GM18505 (cell line): ENCODE measurements around the gene ITPRIP.
A peak's percentile ranks its signal among the peaks of the same experiment; 100 is the strongest.

Experiments used
- ATAC-seq: cut with Tn5 transposase; IDR thresholded peaks from one replicate; pipeline ENCODE4 v1.9.1; 2021; ENCODE audit not compliant: unreplicated experiment
- POLR2A ChIP-seq: IDR thresholded peaks from 4 replicates; pipeline ENCODE4 v1.6.1; 2011; ENCODE audit warnings: borderline replicate concordance; ENCODE audit not compliant: insufficient read depth, insufficient read length; ENCODE audit errors: extremely low read depth

ITPRIP gene

GRCh38 chr10:104337985-104338735 is at the start of gene ITPRIP:
Gene ITPRIP, minus strand, starts transcription at chr10:104338465. Its CDS starts 22,414 bp downstream, at chr10:104316051.
- peak; percentile 89 for TF ChIP-seq POLR2A
- peak; percentile 67 for ATAC-seq

GRCh38 chr10:104387130-104387888 is 49.0 kb upstream of the ITPRIP start:
- TF ChIP-seq POLR2A, result no peak
- no peak for ATAC-seq

- TF ChIP-seq POLR2A, result no peak
- no peak for ATAC-seq
These were observed 42.1 kb upstream of the ITPRIP start for GRCh38 chr10:104380336-104380735.

GRCh38 chr10:104376784-104377300 is 38.6 kb upstream of the ITPRIP start:
- no peak for ATAC-seq
- no peak for TF ChIP-seq POLR2A

- TF ChIP-seq POLR2A, result no peak
- no peak for ATAC-seq
These were observed 36.3 kb upstream of the ITPRIP start for GRCh38 chr10:104374591-104374990.

- no peak for ATAC-seq
- no peak for TF ChIP-seq POLR2A
These were observed 33.5 kb upstream of the ITPRIP start for GRCh38 chr10:104371753-104372152.

- TF ChIP-seq POLR2A, result no peak
- ATAC-seq, result no peak
These were observed 30.1 kb upstream of the ITPRIP start for GRCh38 chr10:104368381-104368780.

- no peak for TF ChIP-seq POLR2A
- no peak for ATAC-seq
These were observed 29.6 kb upstream of the ITPRIP start for GRCh38 chr10:104367904-104368303.

GRCh38 chr10:104359811-104360210 is 21.5 kb upstream of the ITPRIP start:
- no peak for TF ChIP-seq POLR2A
- ATAC-seq, result no peak

- peak; percentile 64 for ATAC-seq
- no peak for TF ChIP-seq POLR2A
These were observed 15.2 kb upstream of the ITPRIP start, which contains the start of gene CFAP58 for GRCh38 chr10:104353325-104354048. Gene CFAP58, plus strand, starts transcription at chr10:104353833. Its CDS starts 65 bp downstream, at chr10:104353898.

GRCh38 chr10:104351919-104352318 is 13.7 kb upstream of the ITPRIP start:
- TF ChIP-seq POLR2A, result no peak
- no peak for ATAC-seq

GRCh38 chr10:104351061-104351702 is 12.9 kb upstream of the ITPRIP start:
- no peak for ATAC-seq
- no peak for TF ChIP-seq POLR2A
